ENCODE measurements around the gene MLLT3.

The MLLT3 gene

DNA sequence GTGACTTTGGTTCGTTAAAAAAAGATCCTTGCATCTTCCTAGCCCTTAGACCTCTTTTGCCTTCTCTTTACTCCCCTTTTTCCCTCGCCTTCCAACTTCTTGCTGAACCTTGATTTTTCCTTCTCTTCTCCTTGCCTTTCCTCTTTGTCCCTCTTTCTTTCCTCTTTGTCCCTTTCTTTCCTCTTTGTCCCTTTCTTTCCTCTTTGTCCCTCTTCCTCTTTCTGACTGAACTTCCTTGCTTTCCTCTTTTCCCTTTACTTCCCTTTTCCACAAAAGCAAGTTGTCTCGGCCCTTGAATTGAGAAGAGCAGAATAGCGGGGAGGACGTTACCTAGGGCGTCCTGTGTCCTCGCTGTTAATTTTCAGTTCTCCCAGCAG, 1.4 kb upstream of the MLLT3 start:
- DNase-seq (no peak), ATAC-seq (ENCODE audit: insufficient read depth, low read depth) (no peak)
- TF ChIP-seq, protein P1, sequence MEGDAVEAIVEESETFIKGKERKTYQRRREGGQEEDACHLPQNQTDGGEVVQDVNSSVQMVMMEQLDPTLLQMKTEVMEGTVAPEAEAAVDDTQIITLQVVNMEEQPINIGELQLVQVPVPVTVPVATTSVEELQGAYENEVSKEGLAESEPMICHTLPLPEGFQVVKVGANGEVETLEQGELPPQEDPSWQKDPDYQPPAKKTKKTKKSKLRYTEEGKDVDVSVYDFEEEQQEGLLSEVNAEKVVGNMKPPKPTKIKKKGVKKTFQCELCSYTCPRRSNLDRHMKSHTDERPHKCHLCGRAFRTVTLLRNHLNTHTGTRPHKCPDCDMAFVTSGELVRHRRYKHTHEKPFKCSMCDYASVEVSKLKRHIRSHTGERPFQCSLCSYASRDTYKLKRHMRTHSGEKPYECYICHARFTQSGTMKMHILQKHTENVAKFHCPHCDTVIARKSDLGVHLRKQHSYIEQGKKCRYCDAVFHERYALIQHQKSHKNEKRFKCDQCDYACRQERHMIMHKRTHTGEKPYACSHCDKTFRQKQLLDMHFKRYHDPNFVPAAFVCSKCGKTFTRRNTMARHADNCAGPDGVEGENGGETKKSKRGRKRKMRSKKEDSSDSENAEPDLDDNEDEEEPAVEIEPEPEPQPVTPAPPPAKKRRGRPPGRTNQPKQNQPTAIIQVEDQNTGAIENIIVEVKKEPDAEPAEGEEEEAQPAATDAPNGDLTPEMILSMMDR (IDR thresholded peaks at IDR 0.05; ENCODE audit: borderline replicate concordance, extremely low read depth, low read length, poor library complexity, severe bottlenecking), result no peak
- H3K4me2 ChIP-seq (ENCODE audit: insufficient read depth, low read length), result peak overlapping the region; percentile 96
- H3K79me2 ChIP-seq (ENCODE audit: insufficient read depth, low read length), result peaks cover 30% of the 10 kb centered on the region
- H3K27ac ChIP-seq (ENCODE audit: low read length), result peak overlapping the region; percentile 77; the same call in 1 of the 2 replicates
- peak overlapping the region; percentile 84 for H3K9ac ChIP-seq (ENCODE audit: low read depth, low read length)
- peaks cover 12% of the 10 kb centered on the region for H4K20me1 ChIP-seq (ENCODE audit: insufficient read depth, low read length)
- peak overlapping the region; percentile 46 to 89; a peak in 3 of 4 replicates for H3K4me3 ChIP-seq (ENCODE audit: low read depth in 1 of 2, low read length in 2 of 2)
- peak overlapping the region; percentile 84 for H2AFZ ChIP-seq (ENCODE audit: low read depth, low read length)
- peaks cover 7% of the 10 kb centered on the region; the same call in 1 of the 2 replicates for H3K36me3 ChIP-seq (ENCODE audit: insufficient read depth, low read length)
- no peaks in the 10 kb centered on the region for H3K9me3 ChIP-seq (ENCODE audit: insufficient read depth, low read length, severe bottlenecking)
- H3K4me1 ChIP-seq (ENCODE audit: insufficient read depth, low read length), result peaks cover 47% of the 10 kb centered on the region
- H3K27me3 ChIP-seq (ENCODE audit: insufficient read depth, low read length, poor library complexity), result peaks cover 7% of the 10 kb centered on the region

DNA sequence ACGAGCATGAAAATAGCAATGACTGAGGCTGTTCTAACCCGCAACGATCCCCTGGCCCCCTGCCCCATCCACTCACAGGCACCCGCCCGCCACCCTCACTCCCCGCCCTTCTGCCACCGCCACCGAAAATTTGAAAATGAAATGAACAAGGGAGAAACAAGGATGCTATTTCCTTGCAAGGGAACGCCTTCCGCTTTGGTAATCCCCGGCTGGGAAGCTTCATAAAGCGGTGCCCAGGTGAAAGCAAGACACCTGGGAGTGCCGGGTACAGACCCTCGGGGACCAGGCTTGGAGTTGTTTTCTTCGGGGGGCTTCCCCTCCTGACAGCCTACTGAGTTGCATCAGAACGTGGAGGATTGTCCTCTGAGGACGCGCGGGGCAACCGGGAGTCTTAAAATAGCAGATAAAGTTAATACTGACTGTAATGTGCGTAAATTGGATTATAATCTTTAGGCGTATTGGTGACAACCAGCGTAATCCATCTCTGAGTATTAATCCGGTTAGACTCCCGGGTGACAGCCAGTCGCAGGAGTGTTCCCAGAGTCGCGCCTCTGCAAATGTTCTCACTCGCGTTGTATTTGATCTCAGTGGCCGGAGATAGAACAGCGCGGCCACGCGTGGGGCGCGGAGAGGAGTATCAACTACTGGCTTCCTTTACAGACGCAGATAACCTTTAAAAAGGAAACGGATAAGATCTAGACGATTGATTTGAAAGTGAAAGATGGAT, 885 bp upstream of the MLLT3 start:
- peak; percentile 47 for DNase-seq
- Histone ChIP-seq H3K9me3 (ENCODE audit: insufficient read depth, low read length, severe bottlenecking) (no peaks in the 10 kb centered on the region), H2AFZ (ENCODE audit: low read depth, low read length) (peak overlapping the region; percentile 84), H3K9ac (ENCODE audit: low read depth, low read length) (peak overlapping the region; percentile 84), H3K4me3 (ENCODE audit: low read depth in 1 of 2, low read length in 2 of 2) (peak overlapping the region; percentile 46 to 89; a peak in 3 of 4 replicates), H3K36me3 (ENCODE audit: insufficient read depth, low read length) (peaks cover 7% of the 10 kb centered on the region; the same call in 1 of the 2 replicates), H4K20me1 (ENCODE audit: insufficient read depth, low read length) (peaks cover 12% of the 10 kb centered on the region), H3K4me2 (ENCODE audit: insufficient read depth, low read length) (peak overlapping the region; percentile 96), H3K79me2 (ENCODE audit: insufficient read depth, low read length) (peaks cover 36% of the 10 kb centered on the region), H3K27me3 (ENCODE audit: insufficient read depth, low read length, poor library complexity) (peaks cover 7% of the 10 kb centered on the region), H3K27ac (ENCODE audit: low read length) (peak overlapping the region; percentile 77), H3K4me1 (ENCODE audit: insufficient read depth, low read length) (peaks cover 52% of the 10 kb centered on the region)
- ATAC-seq (ENCODE audit: insufficient read depth, low read depth), result peak; percentile 1
- TF ChIP-seq, protein P1 (IDR thresholded peaks at IDR 0.05; ENCODE audit: borderline replicate concordance, extremely low read depth, low read length, poor library complexity, severe bottlenecking), result no peak
- TF ChIP-seq EZH2 (IDR thresholded peaks at IDR 0.05; ENCODE audit: borderline replicate concordance, low read depth, low read length, severe bottlenecking), result no peak

DNA sequence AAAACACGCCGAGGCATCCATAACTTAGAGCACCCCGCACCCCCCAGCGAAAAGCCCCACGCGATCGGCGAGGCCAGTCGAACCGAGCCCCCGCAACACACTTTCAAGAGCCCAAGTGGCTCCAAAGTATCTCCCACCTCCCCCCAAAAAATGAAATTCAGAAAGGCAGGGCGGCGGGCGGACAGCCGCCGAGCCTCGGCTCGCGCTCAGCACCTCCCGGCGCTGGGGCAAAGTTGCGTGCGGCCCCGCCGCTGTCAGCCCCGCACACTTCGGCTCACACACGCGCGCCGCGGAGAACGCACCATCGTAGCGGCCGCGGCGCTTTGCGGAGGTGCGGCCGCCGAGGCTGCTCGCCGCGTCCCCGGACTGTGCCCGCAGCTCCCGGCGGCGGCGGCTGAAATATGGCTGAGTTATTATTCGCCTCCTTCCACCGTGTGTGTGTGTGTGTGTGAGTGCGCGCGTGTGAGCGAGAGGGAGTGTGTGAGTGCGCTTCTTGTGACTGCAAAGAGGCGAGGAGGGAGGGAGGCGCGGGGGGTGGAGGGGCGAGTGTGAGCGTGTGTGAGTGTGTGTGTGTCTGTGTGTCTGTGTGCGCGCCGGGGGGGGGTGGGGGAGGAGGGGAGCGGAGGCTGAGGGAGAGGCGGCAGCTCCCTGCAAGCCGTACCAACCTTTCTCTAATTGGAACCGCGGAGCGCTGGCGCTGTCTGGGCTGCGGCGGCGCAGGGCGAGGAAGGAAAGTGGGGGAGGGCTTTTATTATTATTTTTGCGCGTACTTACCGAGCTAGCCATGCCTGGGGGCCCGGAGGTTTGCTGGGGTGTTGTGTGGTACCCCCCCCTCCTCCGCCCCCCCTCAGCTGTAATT, 599 bp downstream of the MLLT3 start:
- Histone ChIP-seq H2AFZ (ENCODE audit: low read depth, low read length) (peak overlapping the region; percentile 79), H3K4me1 (ENCODE audit: insufficient read depth, low read length) (peaks cover 55% of the 10 kb centered on the region), H3K9ac (ENCODE audit: low read depth, low read length) (peak overlapping the region; percentile 84), H3K9me3 (ENCODE audit: insufficient read depth, low read length, severe bottlenecking) (no peaks in the 10 kb centered on the region), H3K27me3 (ENCODE audit: insufficient read depth, low read length, poor library complexity) (peaks cover 7% of the 10 kb centered on the region), H3K4me2 (ENCODE audit: insufficient read depth, low read length) (peak overlapping the region; percentile 96), H3K79me2 (ENCODE audit: insufficient read depth, low read length) (peaks cover 50% of the 10 kb centered on the region), H3K4me3 (ENCODE audit: low read depth in 1 of 2, low read length in 2 of 2) (peak overlapping the region; percentile 78 to 89), H3K27ac (ENCODE audit: low read length) (peak overlapping the region; percentile 81), H3K36me3 (ENCODE audit: insufficient read depth, low read length) (peaks cover 7% of the 10 kb centered on the region; the same call in 1 of the 2 replicates), H4K20me1 (ENCODE audit: insufficient read depth, low read length) (peaks cover 14% of the 10 kb centered on the region)
- TF ChIP-seq, protein P1 (IDR thresholded peaks at IDR 0.05; ENCODE audit: borderline replicate concordance, extremely low read depth, low read length, poor library complexity, severe bottlenecking), result no peak
- no peak for TF ChIP-seq EZH2 (IDR thresholded peaks at IDR 0.05; ENCODE audit: borderline replicate concordance, low read depth, low read length, severe bottlenecking)
- ATAC-seq (ENCODE audit: insufficient read depth, low read depth), result peak; percentile 47
- peak; percentile 78 for DNase-seq

Measured in DND-41 (cell line).